ENCODE results near the gene GARNL3. TPM values are rescaled to one million over a fixed set of nuclear protein-coding genes. Genes with fewer than 3 reads are reported as not detected.
A peak's percentile ranks its signal among the peaks of the same experiment; 100 is the strongest.

The GARNL3 gene
- total and polyA plus RNA-seq, 2 donors from 2014 or later = 2.6 to 10.2 TPM

- Histone ChIP-seq H3K9ac (ENCODE audit: low read length in 3 of 3) (no peak overlapping the region), H3K36me3 (ENCODE audit: control insufficient read depth in 2 of 3, insufficient read depth in 3 of 3, low read length in 3 of 3) (no peaks in the 10 kb centered on the region), H3K4me1 (ENCODE audit: control insufficient read depth in 2 of 3, insufficient read depth in 2 of 3, low read depth in 1 of 3, low read length in 3 of 3) (no peaks in the 10 kb centered on the region), H3K27me3 (ENCODE audit: control insufficient read depth, insufficient read depth, low read length) (no peaks in the 10 kb centered on the region), H3K9me3 (ENCODE audit: control insufficient read depth in 2 of 3, insufficient read depth in 1 of 3, low read length in 3 of 3) (no peaks in the 10 kb centered on the region), H3K27ac (ENCODE audit: low read depth in 2 of 2, low read length in 2 of 2) (no peak overlapping the region), H3K4me3 (ENCODE audit: low read length in 3 of 3) (no peak overlapping the region)
- no peak for TF ChIP-seq CTCF (IDR thresholded peaks at IDR 0.05; ENCODE audit: borderline replicate concordance, extremely low read depth, insufficient read depth)
- DNase-seq (peak in 1 of 5 donors; percentile 11), FAIRE-seq (no peak)
- intact Hi-C loops (cut with DNase I) = no loop called here
These were observed 119.6 kb downstream of the GARNL3 start for GRCh38 chr9:127384016-127384730.

GRCh38 chr9:127384901-127385300, 120.3 kb downstream of the GARNL3 start:
- Histone ChIP-seq H3K36me3 (ENCODE audit: control insufficient read depth in 2 of 3, insufficient read depth in 3 of 3, low read length in 3 of 3) (no peaks in the 10 kb centered on the region), H3K4me1 (ENCODE audit: control insufficient read depth in 2 of 3, insufficient read depth in 2 of 3, low read depth in 1 of 3, low read length in 3 of 3) (no peaks in the 10 kb centered on the region), H3K4me3 (ENCODE audit: low read length in 3 of 3) (no peak overlapping the region), H3K9me3 (ENCODE audit: control insufficient read depth in 2 of 3, insufficient read depth in 1 of 3, low read length in 3 of 3) (no peaks in the 10 kb centered on the region), H3K9ac (ENCODE audit: low read length in 3 of 3) (no peak overlapping the region), H3K27me3 (ENCODE audit: control insufficient read depth, insufficient read depth, low read length) (no peaks in the 10 kb centered on the region), H3K27ac (ENCODE audit: low read depth in 2 of 2, low read length in 2 of 2) (no peak overlapping the region)
- TF ChIP-seq CTCF (IDR thresholded peaks at IDR 0.05; ENCODE audit: borderline replicate concordance, extremely low read depth, insufficient read depth) = no peak
- DNase-seq (peak in 1 of 5 donors; percentile 23), FAIRE-seq (no peak)
- intact Hi-C loops (cut with DNase I) = no loop called here

GRCh38 chr9:127386249-127386648, 121.7 kb downstream of the GARNL3 start:
- no peaks in the 10 kb centered on the region for H3K9me3 ChIP-seq (ENCODE audit: control insufficient read depth in 2 of 3, insufficient read depth in 1 of 3, low read length in 3 of 3)
- FAIRE-seq (no peak), DNase-seq (peak in 1 of 5 donors; percentile 9)
- H3K36me3 ChIP-seq (ENCODE audit: control insufficient read depth in 2 of 3, insufficient read depth in 3 of 3, low read length in 3 of 3) = no peaks in the 10 kb centered on the region
- H3K4me3 ChIP-seq (ENCODE audit: low read length in 3 of 3) = no peak overlapping the region
- H3K4me1 ChIP-seq (ENCODE audit: control insufficient read depth in 2 of 3, insufficient read depth in 2 of 3, low read depth in 1 of 3, low read length in 3 of 3) = no peaks in the 10 kb centered on the region
- H3K9ac ChIP-seq (ENCODE audit: low read length in 3 of 3) = no peak overlapping the region
- H3K27me3 ChIP-seq (ENCODE audit: control insufficient read depth, insufficient read depth, low read length) = no peaks in the 10 kb centered on the region
- H3K27ac ChIP-seq (ENCODE audit: low read depth in 2 of 2, low read length in 2 of 2) = no peak overlapping the region
- no peak for TF ChIP-seq CTCF (IDR thresholded peaks at IDR 0.05; ENCODE audit: borderline replicate concordance, extremely low read depth, insufficient read depth)
- intact Hi-C loops (cut with DNase I) = no loop called here
